H1 (cell line): ENCODE data around the gene CABP2. TPM values are rescaled to one million over a fixed set of nuclear protein-coding genes. Genes with fewer than 3 reads are reported as not detected.

Experiments
- CTCF ChIA-PET: fragments of 300-600 bp; sonication (Branson Sonifier 250); formaldehyde crosslinking; loops from one replicate; lab custom pipeline; 2021; ENCODE audit not compliant: partially characterized antibody; lab: Charles Lee
- POLR2A ChIA-PET: fragments of 300-600 bp; sonication (Branson Sonifier 250); formaldehyde crosslinking; loops from one replicate; lab custom pipeline; 2021; ENCODE audit warnings: inconsistent platforms; ENCODE audit not compliant: partially characterized antibody; lab: Charles Lee
- DNase-seq, 2 experiments: peaks; one replicate each; pipeline versions ENCODE4 v3.0.0 to v3.0.0-alpha.2; 2010 to 2022; ENCODE audit warnings: low spot score in 2 of 2, low read depth in 1 of 2, mixed read lengths in 1 of 2
- FAIRE-seq: peaks from 2 replicates; lab custom pipeline; 2011; peaks lifted over from hg19 to GRCh38; lab: Jason Lieb, UNC
- H2AFZ ChIP-seq: 2 replicates; pipeline ENCODE4 v1.8.1; 2012; ENCODE audit warnings: low read length, inconsistent platforms
- H2AK5ac ChIP-seq: 2 replicates; pipeline ENCODE4 v1.6.1; 2013; ENCODE audit warnings: low read depth, low read length
- H2BK120ac ChIP-seq: replicated peaks from 2 replicates; pipeline ENCODE3; 2013; ENCODE audit warnings: low read depth, low read length, inconsistent platforms
- H2BK12ac ChIP-seq: 2 replicates; pipeline ENCODE4 v1.6.1; 2013; ENCODE audit warnings: low read depth, low read length
- H2BK15ac ChIP-seq: 2 replicates; pipeline ENCODE4 v1.6.1; 2013; ENCODE audit warnings: low read length
- H2BK20ac ChIP-seq: 2 replicates; pipeline ENCODE4 v1.6.1; 2013; ENCODE audit warnings: low read length
- H2BK5ac ChIP-seq: 2 replicates; pipeline ENCODE4 v1.6.1; 2013; ENCODE audit warnings: low read depth, low read length
- H3K14ac ChIP-seq: 2 replicates; pipeline ENCODE4 v1.6.1; 2013; ENCODE audit warnings: inconsistent platforms; ENCODE audit not compliant: insufficient read length
- H3K18ac ChIP-seq: 2 replicates; pipeline ENCODE4 v1.6.1; 2013; ENCODE audit warnings: low read length; ENCODE audit errors: extremely low read depth
- H3K23ac ChIP-seq: 2 replicates; pipeline ENCODE4 v1.6.1; 2013; ENCODE audit warnings: inconsistent platforms; ENCODE audit not compliant: insufficient read length
- H3K23me2 ChIP-seq: 2 replicates; pipeline ENCODE4 v1.6.1; 2013; ENCODE audit warnings: low read depth, low read length
- H3K27ac ChIP-seq: 2 replicates; pipeline ENCODE4 v1.6.1; 2011; ENCODE audit warnings: low read depth, low read length, inconsistent platforms
- H3K27me3 ChIP-seq, 4 experiments: replicated peaks in 1 of 4; 1 replicate in 1 of 4; 2 replicates in 3 of 4; pipeline versions ENCODE4 v1.6.1 to v1.8.1; 2011 to 2013; ENCODE audit warnings: low read length in 3 of 4, mild to moderate bottlenecking in 3 of 4, inconsistent platforms in 2 of 4, mixed read lengths in 2 of 4, moderate library complexity in 1 of 4; ENCODE audit not compliant: control insufficient read depth in 3 of 4, insufficient read depth in 3 of 4; ENCODE audit errors: extremely low read depth in 1 of 4
- H3K36me3 ChIP-seq, 4 experiments: 2 replicates each; pipeline versions ENCODE4 v1.6.1 to v1.8.1; 2011 to 2013; ENCODE audit warnings: mild to moderate bottlenecking in 4 of 4, low read length in 3 of 4, moderate library complexity in 2 of 4, control low read depth in 1 of 4, inconsistent platforms in 1 of 4; ENCODE audit not compliant: insufficient read depth in 4 of 4, control insufficient read depth in 2 of 4
- H3K4ac ChIP-seq: replicated peaks from 2 replicates; pipeline ENCODE3; 2013; ENCODE audit warnings: low read length, low read depth, mixed read lengths, inconsistent platforms; ENCODE audit not compliant: insufficient read length
- H3K4me1 ChIP-seq, 4 experiments: replicated peaks in 1 of 4; 1 replicate in 1 of 4; 2 replicates in 3 of 4; pipeline versions ENCODE4 v1.6.1 to v1.8.1; 2011 to 2013; ENCODE audit warnings: low read length in 3 of 4, inconsistent platforms in 2 of 4, mixed read lengths in 1 of 4; ENCODE audit not compliant: insufficient read depth in 4 of 4, control insufficient read depth in 3 of 4
- H3K4me2 ChIP-seq, 2 experiments: 2 replicates each; pipeline versions ENCODE4 v1.6.1 to v1.8.1; 2011 to 2013; ENCODE audit warnings: low read depth in 2 of 2, low read length in 2 of 2, control low read depth in 1 of 2, inconsistent platforms in 1 of 2, mild to moderate bottlenecking in 1 of 2; ENCODE audit not compliant: insufficient read depth in 1 of 2
- H3K4me3 ChIP-seq, 4 experiments: fragments of 200-600, 300-600 bp in 1 of 4; sonication (generic), shearing (Covaris generic), sonication (Bioruptor Twin) in 1 of 4; 2 replicates each; pipeline versions ENCODE4 v1.5.1 to v1.8.1; 2011 to 2016; ENCODE audit warnings: low read length in 4 of 4, low read depth in 3 of 4, control low read depth in 2 of 4, inconsistent platforms in 2 of 4, mild to moderate bottlenecking in 2 of 4, mixed read lengths in 1 of 4, moderate library complexity in 1 of 4; ENCODE audit not compliant: insufficient read depth in 2 of 4; ENCODE audit errors: extremely low read depth in 1 of 4
- H3K56ac ChIP-seq: replicated peaks from 2 replicates; pipeline ENCODE3; 2013; ENCODE audit warnings: low read depth, mild to moderate bottlenecking, mixed read lengths, low read length, inconsistent platforms; ENCODE audit not compliant: insufficient read length
- H3K79me1 ChIP-seq: 2 replicates; pipeline ENCODE4 v1.6.1; 2013; ENCODE audit warnings: low read depth, low read length, control low read depth
- H3K79me2 ChIP-seq, 2 experiments: 2 replicates each; pipeline versions ENCODE4 v1.6.1 to v1.8.1; 2012 to 2013; ENCODE audit warnings: low read length in 2 of 2, mild to moderate bottlenecking in 2 of 2, inconsistent platforms in 1 of 2; ENCODE audit not compliant: insufficient read depth in 2 of 2, control insufficient read depth in 1 of 2
- H3K9ac ChIP-seq, 4 experiments: replicated peaks in 1 of 4; 1 replicate in 1 of 4; 2 replicates in 3 of 4; pipeline versions ENCODE4 v1.6.1 to v1.8.1; 2011 to 2013; ENCODE audit warnings: low read depth in 3 of 4, low read length in 3 of 4, control low read depth in 2 of 4, mild to moderate bottlenecking in 2 of 4, moderate library complexity in 2 of 4, inconsistent platforms in 1 of 4; ENCODE audit errors: extremely low read depth in 1 of 4
- H3K9me3 ChIP-seq, 2 experiments: 2 replicates each; pipeline versions ENCODE4 v1.6.1 to v1.8.1; 2012 to 2013; ENCODE audit warnings: mild to moderate bottlenecking in 2 of 2, moderate library complexity in 2 of 2, control low read depth in 1 of 2, inconsistent platforms in 1 of 2, low read depth in 1 of 2, low read length in 1 of 2, mixed read lengths in 1 of 2; ENCODE audit not compliant: insufficient read depth in 2 of 2
- H4K20me1 ChIP-seq, 2 experiments: replicated peaks in 1 of 2; 2 replicates each; pipeline versions ENCODE3 to v1.8.1; 2011 to 2013; ENCODE audit warnings: inconsistent platforms in 2 of 2, low read length in 2 of 2, mild to moderate bottlenecking in 1 of 2; ENCODE audit not compliant: insufficient read depth in 2 of 2, control insufficient read depth in 1 of 2
- H4K5ac ChIP-seq: 2 replicates; pipeline ENCODE4 v1.6.1; 2013; ENCODE audit warnings: low read length, low read depth, mixed read lengths, inconsistent platforms; ENCODE audit not compliant: insufficient read length
- H4K8ac ChIP-seq: 2 replicates; pipeline ENCODE4 v1.8.0; 2013; ENCODE audit warnings: mild to moderate bottlenecking, moderate library complexity, low read length, inconsistent platforms; ENCODE audit not compliant: insufficient read depth; ENCODE audit errors: extremely low read depth
- H4K91ac ChIP-seq: replicated peaks from 2 replicates; pipeline ENCODE3; 2013; ENCODE audit warnings: low read length, mixed read lengths, inconsistent platforms; ENCODE audit not compliant: insufficient read length
- BCL11A ChIP-seq, 2 experiments: IDR thresholded peaks; one replicate each; pipeline ENCODE4 v1.6.1; 2011; ENCODE audit warnings: low read depth in 2 of 2, low read length in 2 of 2, mild to moderate bottlenecking in 2 of 2
- BRCA1 ChIP-seq: IDR thresholded peaks from 2 replicates; pipeline ENCODE4 v1.6.1; 2012; ENCODE audit warnings: low read depth, low read length, improper control_type of control experiment
- RFX5 ChIP-seq: IDR thresholded peaks from 2 replicates; pipeline ENCODE4 v1.6.1; 2011; ENCODE audit warnings: low read depth, low read length, improper control_type of control experiment, borderline replicate concordance
- RXRA ChIP-seq: IDR thresholded peaks from 2 replicates; pipeline ENCODE4 v1.6.1; 2011; ENCODE audit warnings: low read depth, mild to moderate bottlenecking, low read length, moderate library complexity; ENCODE audit not compliant: insufficient read depth
- SAP30 ChIP-seq: fragments of 300-600 bp; sonication (generic); IDR thresholded peaks from 2 replicates; pipeline ENCODE4 v1.7.1; 2012; ENCODE audit warnings: low read length, moderate library complexity, mild to moderate bottlenecking, inconsistent platforms; ENCODE audit not compliant: insufficient read depth, insufficient replicate concordance
- SIN3A ChIP-seq, 2 experiments: IDR thresholded peaks in 1 of 2; conservative IDR thresholded peaks in 1 of 2; 2 replicates each; pipeline ENCODE4 v1.6.1; 2011 to 2012; ENCODE audit warnings: low read length in 2 of 2, improper control_type of control experiment in 1 of 2, low read depth in 1 of 2, mild to moderate bottlenecking in 1 of 2
- WGBS, 2 experiments: shearing (Covaris generic) in 1 of 2; methylation state at CpG; one replicate each; pipeline versions ENCODE4 v1.1.6 to v1.1.7; 2013 to 2015; ENCODE audit warnings: low lambda C conversion rate in 2 of 2, mixed read lengths in 2 of 2, inconsistent platforms in 1 of 2, low coverage in 1 of 2, missing lambda C conversion rate in 1 of 2; ENCODE audit not compliant: insufficient replicate concordance in 2 of 2, insufficient coverage in 1 of 2, insufficient read length in 1 of 2; ENCODE audit errors: extremely low coverage in 1 of 2, missing lambda C conversion rate in 1 of 2; 5-methylcytosine and 5-hydroxymethylcytosine counted together
- long read RNA-seq, 2 experiments: library from RNA in 1 of 2; library from capped mRNA in 1 of 2; stranded (forward); transcript quantifications; one replicate each; pipeline ENCODE4 v2.0.0, GENCODE V29; 2021; ENCODE audit warnings: inconsistent platforms in 1 of 2
- polyA minus RNA-seq, 3 experiments: library from RNA; depleted of rRNA, polyadenylated mRNA; stranded (reverse); fragments of >200 nt; gene quantifications; 1 replicate in 2 of 3; 2 replicates in 1 of 3; pipeline ENCODE4 v1.2.3, GENCODE V29; 2011
- polyA plus RNA-seq, 7 experiments: library from polyadenylated mRNA; depleted of rRNA in 3 of 7; stranded (reverse) in 5 of 7; unstranded in 2 of 7; fragments of >200 nt in 5 of 7; fragments of 200-250 nt in 2 of 7; gene quantifications; 1 replicate in 5 of 7; 2 replicates in 1 of 7; 4 replicates in 1 of 7; pipeline versions ENCODE4 v1.2.1 to v1.2.3, GENCODE V29; 2011 to 2013; ENCODE audit warnings: missing spikeins in 2 of 7, mixed read lengths in 2 of 7
- total RNA-seq: library from RNA; stranded (reverse); fragmentation: NEBNext Ultra II Directional; extraction: Animal tissue kit (Norgen Biotek cat#: 25700); gene quantifications from 2 replicates; pipeline ENCODE4 v1.2.1, GENCODE V29; 2021

Gene CABP2
- not detected in 2 replicates for total RNA-seq
- polyA plus RNA-seq (2011; rRNA removed): not detected in 2 replicates
- not detected for polyA plus RNA-seq (2011; cell fraction: cytosol; rRNA removed)
- not detected for polyA plus RNA-seq (2011; cell fraction: nucleus; rRNA removed)
- polyA plus RNA-seq (2012, experiment 1 of 2): not detected in 4 replicates
- polyA plus RNA-seq (2012, experiment 2 of 2): not detected
- not detected for polyA plus RNA-seq (2013, experiment 1 of 2)
- not detected for polyA plus RNA-seq (2013, experiment 2 of 2)
- not detected in 2 replicates for polyA minus RNA-seq (2011; rRNA and poly(A)+ RNA removed)
- polyA minus RNA-seq (2011; cell fraction: cytosol; rRNA and poly(A)+ RNA removed): not detected
- not detected for polyA minus RNA-seq (2011; cell fraction: nucleus; rRNA and poly(A)+ RNA removed)
- long read RNA-seq, experiment 1: 0 reads
- long read RNA-seq, experiment 2: 0 reads

GRCh38 chr11:67522844-67523555 lies at the start of gene CABP2:
CABP2 (minus strand) TSS chr11:67523446; CDS start chr11:67523326, 120 bp downstream.
- H3K27me3 ChIP-seq: no peaks in the 10 kb centered on the region
- no peak within 1 kb of the TSS for H3K18ac ChIP-seq
- no peaks in the 10 kb centered on the region for H3K79me1 ChIP-seq
- no peaks in the 10 kb centered on the region for H4K20me1 ChIP-seq
- H2BK120ac ChIP-seq: no peak within 1 kb of the TSS
- no peak within 1 kb of the TSS for H2AK5ac ChIP-seq
- peaks cover 7% of the 10 kb centered on the region; the same call in 1 of the 2 replicates for H3K23me2 ChIP-seq
- no peak for FAIRE-seq
- no peak within 1 kb of the TSS for H4K91ac ChIP-seq
- H4K8ac ChIP-seq: peak within 1 kb of the TSS; percentile 25; the same call in 1 of the 2 replicates
- DNase-seq: no peak
- WGBS, 2 experiments: 90% methylated on average over 12 of the region's 23 CpGs; no CpG with 5 or more reads in 1 of the 2 experiments
- ChIA-PET POLR2A (no interaction called here), CTCF (interaction anchor here (0.6 to 1.2 kb wide), 3 partner anchors 29 to 107 kb away, joined by 3 to 5 read pairs (median 4); partner anchors contain the start of gene NUDT8)
- H3K9ac ChIP-seq: no peak within 1 kb of the TSS
- H3K4me2 ChIP-seq: no peak within 1 kb of the TSS
- no peaks in the 10 kb centered on the region for H3K79me2 ChIP-seq
- no peak within 1 kb of the TSS for H3K4ac ChIP-seq
- H3K23ac ChIP-seq: no peak within 1 kb of the TSS
- no peak within 1 kb of the TSS for H2BK5ac ChIP-seq
- H3K14ac ChIP-seq: no peak within 1 kb of the TSS
- no peak within 1 kb of the TSS for H3K56ac ChIP-seq
- H2BK15ac ChIP-seq: 0 out of 2 replicates have a peak within 1 kb of the TSS, but pooled peaks have one; percentile 29
- no peak within 1 kb of the TSS for H4K5ac ChIP-seq
- H2BK20ac ChIP-seq: no peak within 1 kb of the TSS
- H2BK12ac ChIP-seq: no peak within 1 kb of the TSS
- H3K27ac ChIP-seq: no peak within 1 kb of the TSS
- H2AFZ ChIP-seq: no peak within 1 kb of the TSS
- H3K4me1 ChIP-seq: no peaks in the 10 kb centered on the region
- no peak within 1 kb of the TSS for H3K4me3 ChIP-seq
- H3K36me3 ChIP-seq: no peaks in the 10 kb centered on the region
- no peaks in the 10 kb centered on the region for H3K9me3 ChIP-seq
- no peak for TF ChIP-seq BRCA1
- no peak for TF ChIP-seq SAP30
- no peak for TF ChIP-seq SIN3A (conservative IDR thresholded peaks at IDR 0.05 in 1 of 2, IDR thresholded peaks at IDR 0.05 in 1 of 2; ENCODE audit: low read depth in 1 of 2, low read length in 2 of 2)
- no peak for TF ChIP-seq RXRA
- TF ChIP-seq BCL11A (IDR thresholded peaks at IDR 0.05; ENCODE audit: low read depth in 2 of 2, low read length in 2 of 2): no peak
- no peak for TF ChIP-seq RFX5
